Measurements from ENCODE around the gene RAPGEF4.

DNA sequence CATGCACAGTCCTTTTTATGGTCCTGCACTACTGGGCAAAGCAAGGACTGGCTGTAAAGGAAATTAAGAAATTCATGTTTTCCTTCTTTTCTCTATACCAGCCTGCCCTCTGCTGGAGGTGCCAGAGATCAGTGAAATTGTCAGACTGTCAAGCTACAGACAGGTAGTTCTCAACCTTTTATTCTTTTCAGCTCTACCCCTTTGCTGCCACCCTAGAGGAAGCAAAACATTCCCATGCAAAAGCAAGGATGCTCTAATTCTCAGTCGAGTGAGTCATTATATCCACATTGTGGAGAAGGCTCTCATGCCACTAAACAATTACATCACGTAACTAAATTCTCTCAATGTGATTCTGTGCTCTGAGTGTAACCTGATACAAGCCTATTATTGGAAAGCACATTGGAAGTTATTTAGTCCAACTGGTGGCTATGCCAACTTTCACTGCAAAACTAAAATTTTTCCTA, 25.0 kb upstream of the RAPGEF4 start:
- TF ChIP-seq, protein P1, sequence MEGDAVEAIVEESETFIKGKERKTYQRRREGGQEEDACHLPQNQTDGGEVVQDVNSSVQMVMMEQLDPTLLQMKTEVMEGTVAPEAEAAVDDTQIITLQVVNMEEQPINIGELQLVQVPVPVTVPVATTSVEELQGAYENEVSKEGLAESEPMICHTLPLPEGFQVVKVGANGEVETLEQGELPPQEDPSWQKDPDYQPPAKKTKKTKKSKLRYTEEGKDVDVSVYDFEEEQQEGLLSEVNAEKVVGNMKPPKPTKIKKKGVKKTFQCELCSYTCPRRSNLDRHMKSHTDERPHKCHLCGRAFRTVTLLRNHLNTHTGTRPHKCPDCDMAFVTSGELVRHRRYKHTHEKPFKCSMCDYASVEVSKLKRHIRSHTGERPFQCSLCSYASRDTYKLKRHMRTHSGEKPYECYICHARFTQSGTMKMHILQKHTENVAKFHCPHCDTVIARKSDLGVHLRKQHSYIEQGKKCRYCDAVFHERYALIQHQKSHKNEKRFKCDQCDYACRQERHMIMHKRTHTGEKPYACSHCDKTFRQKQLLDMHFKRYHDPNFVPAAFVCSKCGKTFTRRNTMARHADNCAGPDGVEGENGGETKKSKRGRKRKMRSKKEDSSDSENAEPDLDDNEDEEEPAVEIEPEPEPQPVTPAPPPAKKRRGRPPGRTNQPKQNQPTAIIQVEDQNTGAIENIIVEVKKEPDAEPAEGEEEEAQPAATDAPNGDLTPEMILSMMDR (IDR thresholded peaks at IDR 0.05), result peak; percentile 86
- TF ChIP-seq, protein P2, sequence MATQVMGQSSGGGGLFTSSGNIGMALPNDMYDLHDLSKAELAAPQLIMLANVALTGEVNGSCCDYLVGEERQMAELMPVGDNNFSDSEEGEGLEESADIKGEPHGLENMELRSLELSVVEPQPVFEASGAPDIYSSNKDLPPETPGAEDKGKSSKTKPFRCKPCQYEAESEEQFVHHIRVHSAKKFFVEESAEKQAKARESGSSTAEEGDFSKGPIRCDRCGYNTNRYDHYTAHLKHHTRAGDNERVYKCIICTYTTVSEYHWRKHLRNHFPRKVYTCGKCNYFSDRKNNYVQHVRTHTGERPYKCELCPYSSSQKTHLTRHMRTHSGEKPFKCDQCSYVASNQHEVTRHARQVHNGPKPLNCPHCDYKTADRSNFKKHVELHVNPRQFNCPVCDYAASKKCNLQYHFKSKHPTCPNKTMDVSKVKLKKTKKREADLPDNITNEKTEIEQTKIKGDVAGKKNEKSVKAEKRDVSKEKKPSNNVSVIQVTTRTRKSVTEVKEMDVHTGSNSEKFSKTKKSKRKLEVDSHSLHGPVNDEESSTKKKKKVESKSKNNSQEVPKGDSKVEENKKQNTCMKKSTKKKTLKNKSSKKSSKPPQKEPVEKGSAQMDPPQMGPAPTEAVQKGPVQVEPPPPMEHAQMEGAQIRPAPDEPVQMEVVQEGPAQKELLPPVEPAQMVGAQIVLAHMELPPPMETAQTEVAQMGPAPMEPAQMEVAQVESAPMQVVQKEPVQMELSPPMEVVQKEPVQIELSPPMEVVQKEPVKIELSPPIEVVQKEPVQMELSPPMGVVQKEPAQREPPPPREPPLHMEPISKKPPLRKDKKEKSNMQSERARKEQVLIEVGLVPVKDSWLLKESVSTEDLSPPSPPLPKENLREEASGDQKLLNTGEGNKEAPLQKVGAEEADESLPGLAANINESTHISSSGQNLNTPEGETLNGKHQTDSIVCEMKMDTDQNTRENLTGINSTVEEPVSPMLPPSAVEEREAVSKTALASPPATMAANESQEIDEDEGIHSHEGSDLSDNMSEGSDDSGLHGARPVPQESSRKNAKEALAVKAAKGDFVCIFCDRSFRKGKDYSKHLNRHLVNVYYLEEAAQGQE (IDR thresholded peaks at IDR 0.05; ENCODE audit: insufficient read depth in 1 of 2, low read depth in 2 of 2, low read length in 1 of 2), result no peak

Data from Panc1 (cell line).